Lower leg skin (tissue), 4 donors: ENCODE measurements around the gene LRRC32. TPM values are rescaled to one million over a fixed set of nuclear protein-coding genes. Genes with fewer than 3 reads are reported as not detected.

Source experiments
- DNase-seq, 2 donors: peaks; one replicate each; pipeline ENCODE4 v3.0.0-alpha.2; 2019; ENCODE audit warnings: low spot score in 2 of 2
- H3K4me3 ChIP-seq: fragments of 200-600 bp; sonication (generic); 2 replicates; pipeline ENCODE4 v1.5.1; 2017; ENCODE audit warnings: mild to moderate bottlenecking, low read depth; ENCODE audit not compliant: poor library complexity, severe bottlenecking
- POLR2A ChIP-seq, 2 donors: fragments of 450-650 bp; IDR thresholded peaks; one replicate each; pipeline ENCODE4 v1.6.1; 2016 to 2017; ENCODE audit warnings: antibody characterized with exemption in 2 of 2, mild to moderate bottlenecking in 1 of 2, moderate library complexity in 1 of 2
- WGBS, 2 donors: methylation state at CpG; one replicate each; pipeline ENCODE4 v1.1.5; 2018; 5-methylcytosine and 5-hydroxymethylcytosine counted together
- intact Hi-C: fragments of 100-400 bp; cut with DNase I; formaldehyde crosslinking; loops from one replicate; pipeline ENCODE4 v1.15.0; 2023; ENCODE audit warnings: low total_unique reads
- total RNA-seq, 4 donors: library from RNA; depleted of rRNA; stranded (reverse); fragments of >200 nt; gene quantifications; one replicate each; pipeline ENCODE4 v1.1.0, GENCODE V29; 2016
- TF ChIP-seq, protein P1 (sequence below), 3 donors: fragments of 450-650 bp; IDR thresholded peaks; one replicate each; pipeline ENCODE4 v1.5.1; 2016; ENCODE audit warnings: antibody characterized with exemption in 3 of 3, mild to moderate bottlenecking in 3 of 3, moderate library complexity in 2 of 3

LRRC32 gene
- total RNA-seq, 4 donors from 2014 or later = 9.0 to 42.5 (median 18.7) TPM

DNA sequence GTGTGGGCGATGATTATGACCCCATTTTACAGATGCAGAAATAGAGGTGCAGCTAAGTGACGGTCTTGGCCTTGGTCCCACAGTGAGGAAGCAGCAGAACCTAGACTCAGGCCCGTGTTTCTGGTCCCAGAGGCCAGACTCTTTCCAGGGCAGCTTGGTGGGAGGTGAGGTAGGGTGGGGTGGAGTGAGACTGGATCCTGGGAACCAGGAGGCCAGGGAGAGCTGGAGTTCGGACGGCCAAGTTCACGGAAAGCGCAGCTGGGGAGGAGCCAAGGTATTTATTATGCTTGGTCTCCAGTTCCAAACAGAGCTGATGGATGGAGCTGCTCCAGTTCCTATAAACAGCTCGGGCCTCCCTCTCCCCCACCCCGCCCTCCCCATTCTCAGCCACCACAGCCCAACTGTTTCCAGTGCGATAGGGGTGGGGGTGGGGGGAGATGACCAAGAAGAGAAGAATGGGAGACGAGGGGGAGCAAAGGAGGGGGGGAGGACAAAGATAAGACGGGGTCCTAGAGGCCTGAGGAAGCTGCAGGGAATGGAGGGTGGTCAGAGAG lies 16.2 kb downstream of the LRRC32 start:
- intact Hi-C loops = no loop called here
- TF ChIP-seq, protein P1, sequence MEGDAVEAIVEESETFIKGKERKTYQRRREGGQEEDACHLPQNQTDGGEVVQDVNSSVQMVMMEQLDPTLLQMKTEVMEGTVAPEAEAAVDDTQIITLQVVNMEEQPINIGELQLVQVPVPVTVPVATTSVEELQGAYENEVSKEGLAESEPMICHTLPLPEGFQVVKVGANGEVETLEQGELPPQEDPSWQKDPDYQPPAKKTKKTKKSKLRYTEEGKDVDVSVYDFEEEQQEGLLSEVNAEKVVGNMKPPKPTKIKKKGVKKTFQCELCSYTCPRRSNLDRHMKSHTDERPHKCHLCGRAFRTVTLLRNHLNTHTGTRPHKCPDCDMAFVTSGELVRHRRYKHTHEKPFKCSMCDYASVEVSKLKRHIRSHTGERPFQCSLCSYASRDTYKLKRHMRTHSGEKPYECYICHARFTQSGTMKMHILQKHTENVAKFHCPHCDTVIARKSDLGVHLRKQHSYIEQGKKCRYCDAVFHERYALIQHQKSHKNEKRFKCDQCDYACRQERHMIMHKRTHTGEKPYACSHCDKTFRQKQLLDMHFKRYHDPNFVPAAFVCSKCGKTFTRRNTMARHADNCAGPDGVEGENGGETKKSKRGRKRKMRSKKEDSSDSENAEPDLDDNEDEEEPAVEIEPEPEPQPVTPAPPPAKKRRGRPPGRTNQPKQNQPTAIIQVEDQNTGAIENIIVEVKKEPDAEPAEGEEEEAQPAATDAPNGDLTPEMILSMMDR (IDR thresholded peaks at IDR 0.05) = no peak
- TF ChIP-seq POLR2A (IDR thresholded peaks at IDR 0.05) = no peak
- WGBS, 2 donors = 38 to 57% methylated on average over 11 to 12 of the region's 12 CpGs
- H3K4me3 ChIP-seq = no peak overlapping the region
- DNase-seq = peak in 1 of 2 donors; percentile 84

DNA sequence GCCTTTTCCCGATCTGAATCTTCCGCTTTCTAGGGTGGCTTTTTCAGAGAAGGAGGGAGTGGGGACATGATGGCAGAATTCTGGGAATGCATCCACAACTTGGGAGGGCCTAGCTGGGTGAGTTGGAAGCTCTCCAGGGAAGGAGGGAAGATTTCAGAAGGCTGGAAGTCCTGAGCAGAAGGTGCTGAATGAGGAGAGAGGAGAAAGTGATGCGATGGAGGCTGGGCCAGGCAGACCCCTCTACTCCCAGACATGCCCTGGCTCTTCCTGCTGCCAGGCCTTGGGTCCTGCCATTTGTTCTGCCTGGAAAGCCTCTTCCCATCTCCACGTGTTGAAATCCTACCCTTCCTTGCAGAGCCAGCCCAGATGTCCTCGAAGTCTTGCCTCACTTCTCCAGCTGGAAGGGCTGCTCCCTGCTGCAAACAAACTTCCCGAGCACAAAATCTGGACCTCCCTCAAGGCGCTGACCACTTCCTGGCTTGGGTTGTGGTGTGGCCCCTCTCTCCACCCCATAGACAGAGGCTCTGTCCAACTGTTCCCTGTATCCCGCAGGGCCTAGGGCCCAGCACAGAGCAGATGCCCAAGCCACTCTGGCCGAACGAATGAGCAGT lies 16.8 kb downstream of the LRRC32 start:
- H3K4me3 ChIP-seq = no peak overlapping the region
- WGBS, 2 donors = 44 to 69% methylated on average over 10 of the region's 10 CpGs
- peak; percentile 61 to 90 for DNase-seq
- no peak for TF ChIP-seq POLR2A (IDR thresholded peaks at IDR 0.05)
- TF ChIP-seq, protein P1 (IDR thresholded peaks at IDR 0.05) = no peak
- intact Hi-C loops = no loop called here

DNA sequence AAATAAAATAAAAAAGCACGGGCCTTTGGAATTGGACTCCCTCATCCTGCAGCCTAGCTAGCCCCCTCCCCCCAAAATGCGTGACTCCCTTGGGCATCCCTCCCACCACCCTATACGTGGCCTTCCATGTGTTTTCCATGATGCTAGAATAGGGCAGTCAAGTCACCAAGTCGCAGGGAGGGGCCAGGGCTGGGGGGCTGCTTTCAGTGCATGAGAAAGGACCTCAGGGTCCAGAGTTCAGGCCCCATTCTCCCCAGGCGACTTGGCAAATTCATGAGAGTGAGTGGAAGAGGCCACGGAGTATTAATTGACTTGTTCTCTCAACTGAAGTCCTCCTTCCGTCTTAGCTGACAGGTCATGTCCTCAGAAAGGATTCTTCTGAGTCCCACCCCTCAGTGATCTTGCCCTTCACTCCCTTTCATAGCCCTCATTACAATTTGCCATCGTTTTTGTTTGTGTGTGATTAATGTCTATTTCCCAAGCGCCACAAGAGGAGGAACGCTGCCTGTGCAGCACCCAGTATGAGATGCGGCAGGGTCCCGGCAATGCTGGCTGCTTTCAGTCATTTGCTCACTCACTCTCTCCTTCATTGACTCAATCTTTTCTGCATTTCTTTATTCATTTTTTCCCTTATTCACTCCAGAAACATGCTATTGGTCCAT lies 17.4 kb downstream of the LRRC32 start:
- intact Hi-C loops = no loop called here
- 60 to 78% methylated on average over 12 of the region's 12 CpGs for WGBS, 2 donors

DNA sequence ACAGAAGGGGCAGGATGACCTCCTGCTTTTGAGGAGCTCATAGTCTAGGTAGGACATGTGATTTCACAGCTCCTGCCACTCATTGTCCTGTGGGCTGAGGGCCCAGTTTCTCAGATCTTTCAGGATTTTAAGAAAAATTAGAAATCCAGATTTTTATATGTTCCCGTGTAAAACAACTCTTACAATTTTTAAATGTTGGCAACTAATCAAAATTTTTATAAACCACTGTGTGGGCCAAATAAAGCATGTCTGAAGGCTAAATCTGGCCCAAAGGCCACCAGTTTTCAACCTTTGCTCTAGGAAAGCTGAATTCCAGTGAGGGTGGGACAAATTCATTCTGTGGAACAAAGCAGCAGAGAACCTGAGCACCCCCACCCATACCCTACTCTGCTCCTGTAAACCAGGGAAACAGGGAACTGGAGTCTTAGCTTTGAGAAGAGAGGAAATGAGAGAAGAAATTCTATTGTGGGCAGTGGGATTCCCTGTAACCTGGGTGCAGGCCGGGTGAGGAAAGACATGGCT lies 20.6 kb downstream of the LRRC32 start:
- no peak overlapping the region for H3K4me3 ChIP-seq
- WGBS, 2 donors = 62 to 63% methylated on average over 2 of the region's 2 CpGs
- no peak for TF ChIP-seq POLR2A (IDR thresholded peaks at IDR 0.05)
- TF ChIP-seq, protein P1 (IDR thresholded peaks at IDR 0.05) = no peak
- intact Hi-C loops = no loop called here
- peak in 1 of 2 donors; percentile 39 for DNase-seq

More for the DNA sequence above, 17.4 kb downstream of the LRRC32 start:
- peak in 1 of 2 donors; percentile 80 for DNase-seq
- H3K4me3 ChIP-seq = no peak overlapping the region
- TF ChIP-seq, protein P1 (IDR thresholded peaks at IDR 0.05) = no peak
- no peak for TF ChIP-seq POLR2A (IDR thresholded peaks at IDR 0.05)

DNA sequence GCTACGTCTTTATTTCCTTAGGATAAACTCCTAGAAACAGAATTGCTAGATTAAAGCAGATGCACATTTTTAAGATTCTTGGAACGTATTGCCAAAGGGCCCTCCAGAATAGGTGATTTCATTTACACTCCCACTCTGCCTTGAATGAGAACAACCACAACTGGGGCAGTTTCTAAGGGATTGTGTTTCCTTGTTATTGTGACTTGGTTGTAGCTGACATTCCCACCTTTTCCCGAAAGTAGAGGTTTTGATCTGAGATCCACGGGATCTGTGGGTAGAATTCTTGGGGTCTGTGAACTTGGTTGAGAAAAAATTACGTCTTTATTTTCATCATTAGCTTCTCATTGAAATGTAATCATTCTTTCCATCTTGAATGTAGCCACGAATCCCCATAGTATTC lies 21.5 kb downstream of the LRRC32 start:
- intact Hi-C loops = no loop called here
- DNase-seq = no peak
- WGBS, 2 donors = 52 to 63% methylated on average over 6 of the region's 6 CpGs
- no peak overlapping the region for H3K4me3 ChIP-seq
- TF ChIP-seq POLR2A (IDR thresholded peaks at IDR 0.05) = no peak
- TF ChIP-seq, protein P1 (IDR thresholded peaks at IDR 0.05) = no peak
